HFF-Myc (cell line): ENCODE measurements around the gene SLC15A3.

Source experiments
- DNase-seq: peaks from one replicate; pipeline ENCODE4 v3.0.0-alpha.2; 2011; ENCODE audit warnings: low read depth; ENCODE audit errors: extremely low read depth
- H3K4me3 ChIP-seq: replicated peaks from 2 replicates; pipeline ENCODE4 v1.5.1; 2011; ENCODE audit warnings: low read depth, mild to moderate bottlenecking, control low read depth, low read length
- TF ChIP-seq, protein P1 (sequence below): IDR thresholded peaks from 2 replicates; pipeline ENCODE4 v1.5.1; 2012; ENCODE audit warnings: mild to moderate bottlenecking, low read depth, low read length, control low read depth; ENCODE audit errors: missing control alignments

Gene SLC15A3

DNA sequence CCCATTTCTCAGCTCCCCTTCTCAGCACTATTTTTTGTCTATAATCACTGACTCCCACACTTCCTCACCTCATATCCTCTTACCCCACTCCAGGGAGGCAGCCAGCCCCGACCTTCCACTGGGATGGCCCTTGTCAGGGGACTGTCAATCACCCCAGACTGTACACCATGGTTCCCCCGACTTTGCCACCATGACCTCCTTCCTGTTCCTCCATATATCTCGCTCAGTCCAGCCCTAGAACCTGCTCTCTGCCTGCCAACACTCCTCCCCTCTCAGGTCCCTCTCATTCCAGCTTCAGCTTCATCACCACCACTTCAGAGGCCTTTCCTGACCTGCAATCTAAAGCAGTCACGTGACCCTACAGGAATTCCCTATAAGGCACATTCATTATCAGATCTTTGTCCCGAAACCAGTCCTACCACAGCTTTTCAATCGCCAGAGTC, 62.1 kb downstream of the SLC15A3 start:
- TF ChIP-seq, protein P1, sequence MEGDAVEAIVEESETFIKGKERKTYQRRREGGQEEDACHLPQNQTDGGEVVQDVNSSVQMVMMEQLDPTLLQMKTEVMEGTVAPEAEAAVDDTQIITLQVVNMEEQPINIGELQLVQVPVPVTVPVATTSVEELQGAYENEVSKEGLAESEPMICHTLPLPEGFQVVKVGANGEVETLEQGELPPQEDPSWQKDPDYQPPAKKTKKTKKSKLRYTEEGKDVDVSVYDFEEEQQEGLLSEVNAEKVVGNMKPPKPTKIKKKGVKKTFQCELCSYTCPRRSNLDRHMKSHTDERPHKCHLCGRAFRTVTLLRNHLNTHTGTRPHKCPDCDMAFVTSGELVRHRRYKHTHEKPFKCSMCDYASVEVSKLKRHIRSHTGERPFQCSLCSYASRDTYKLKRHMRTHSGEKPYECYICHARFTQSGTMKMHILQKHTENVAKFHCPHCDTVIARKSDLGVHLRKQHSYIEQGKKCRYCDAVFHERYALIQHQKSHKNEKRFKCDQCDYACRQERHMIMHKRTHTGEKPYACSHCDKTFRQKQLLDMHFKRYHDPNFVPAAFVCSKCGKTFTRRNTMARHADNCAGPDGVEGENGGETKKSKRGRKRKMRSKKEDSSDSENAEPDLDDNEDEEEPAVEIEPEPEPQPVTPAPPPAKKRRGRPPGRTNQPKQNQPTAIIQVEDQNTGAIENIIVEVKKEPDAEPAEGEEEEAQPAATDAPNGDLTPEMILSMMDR, result no peak
- no peak for DNase-seq
- no peak overlapping the region for H3K4me3 ChIP-seq

DNA sequence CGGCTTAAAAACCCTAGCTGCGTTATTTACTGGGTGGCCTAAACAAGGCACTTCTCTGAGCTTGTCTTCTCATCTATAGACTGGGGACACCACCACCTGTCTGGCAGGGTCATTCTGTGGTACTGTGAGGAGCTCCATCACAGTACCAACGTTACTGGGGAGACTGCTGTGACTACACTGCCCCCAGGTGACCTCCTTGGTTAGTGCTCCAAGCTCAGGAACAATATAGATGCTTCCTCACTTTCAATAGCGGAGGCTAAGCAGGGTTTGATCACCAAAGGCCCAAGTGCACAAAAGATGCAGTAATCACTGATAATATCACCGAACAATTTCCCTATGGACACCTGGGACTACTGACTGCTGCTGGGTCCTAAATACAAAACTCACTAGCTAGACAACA, 64.4 kb downstream of the SLC15A3 start:
- TF ChIP-seq, protein P1, result peak; percentile 76
- no peak for DNase-seq
- H3K4me3 ChIP-seq, result no peak overlapping the region
